Measurements from ENCODE around the gene RNF144A. TPM values are rescaled to one million over a fixed set of nuclear protein-coding genes. Genes with fewer than 3 reads are reported as not detected.

RNF144A gene
- total and polyA plus RNA-seq, 2 donors (not counting 3 experiments of a cell fraction or from before 2014, with no cell fraction given), result 9.7 to 28.8 TPM

- Histone ChIP-seq H3K4me2 (ENCODE audit: insufficient read depth, low read length) (no peak overlapping the region), H2AFZ (ENCODE audit: low read depth, low read length) (no peak overlapping the region), H3K36me3 (ENCODE audit: control insufficient read depth in 2 of 2, extremely low read depth in 1 of 2, insufficient read depth in 2 of 2, low read length in 2 of 2) (no peaks in the 10 kb centered on the region), H3K4me3 (replicated peaks in 1 of 3; ENCODE audit: insufficient read depth in 1 of 3, low read depth in 1 of 3, low read length in 3 of 3) (no peak overlapping the region), H3K9me3 (replicated peaks; ENCODE audit: control insufficient read depth, insufficient read depth, low read length) (no peaks in the 10 kb centered on the region), H3K27ac (ENCODE audit: insufficient read depth, low read depth, low read length) (no peak overlapping the region), H4K20me1 (replicated peaks; ENCODE audit: control insufficient read depth, extremely low read depth, insufficient read depth, low read length) (no peaks in the 10 kb centered on the region), H3K9ac (replicated peaks; ENCODE audit: extremely low read depth, insufficient read depth, low read length) (no peak overlapping the region), H3K9me1 (replicated peaks; ENCODE audit: control insufficient read depth, extremely low read depth, insufficient read depth, low read length) (no peaks in the 10 kb centered on the region), H3K79me2 (ENCODE audit: control insufficient read depth, insufficient read depth, low read length) (no peaks in the 10 kb centered on the region), H3K27me3 (ENCODE audit: control insufficient read depth in 2 of 2, insufficient read depth in 2 of 2, low read length in 2 of 2) (no peaks in the 10 kb centered on the region), H3K4me1 (ENCODE audit: control insufficient read depth, extremely low read depth, insufficient read depth, low read length) (peaks cover 6% of the 10 kb centered on the region)
- DNase-seq (ENCODE audit: low read depth, low spot score) (no peak), FAIRE-seq (no peak)
- intact Hi-C loops (cut with micrococcal nuclease) (no loop called here), dilution Hi-C loops (cut with MboI; ENCODE audit: extremely low pct_ligation_motif_present, low sequenced_read_pairs) (no loop called here)
- POLR2A ChIA-PET, result no interaction called here
- BruUV-seq (replicated peaks), result no TSS peak
- CTCF ChIA-PET, result no interaction called here
- TF ChIP-seq MYC (IDR thresholded peaks at IDR 0.05; ENCODE audit: low read depth, low read length) (no peak), GATA2 (IDR thresholded peaks at IDR 0.05; ENCODE audit: insufficient read depth, insufficient read length, low read depth, low read length) (no peak), FOS (IDR thresholded peaks at IDR 0.05; ENCODE audit: borderline replicate concordance, insufficient read depth, low read length) (no peak), POLR2AphosphoS5 (IDR thresholded peaks at IDR 0.05; ENCODE audit: insufficient read depth, low read depth, low read length) (no peak), JUN (IDR thresholded peaks at IDR 0.05; ENCODE audit: borderline replicate concordance, insufficient read depth, insufficient read length, low read depth) (no peak), POLR2A (IDR thresholded peaks at IDR 0.05; ENCODE audit: low read depth, low read length) (no peak)
- TF ChIP-seq, protein P1, sequence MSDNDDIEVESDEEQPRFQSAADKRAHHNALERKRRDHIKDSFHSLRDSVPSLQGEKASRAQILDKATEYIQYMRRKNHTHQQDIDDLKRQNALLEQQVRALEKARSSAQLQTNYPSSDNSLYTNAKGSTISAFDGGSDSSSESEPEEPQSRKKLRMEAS (IDR thresholded peaks at IDR 0.05; ENCODE audit: insufficient read depth, insufficient read length), result no peak
These were observed 37.4 kb downstream of the RNF144A start for GRCh38 chr2:6954586-6954985.

DNA sequence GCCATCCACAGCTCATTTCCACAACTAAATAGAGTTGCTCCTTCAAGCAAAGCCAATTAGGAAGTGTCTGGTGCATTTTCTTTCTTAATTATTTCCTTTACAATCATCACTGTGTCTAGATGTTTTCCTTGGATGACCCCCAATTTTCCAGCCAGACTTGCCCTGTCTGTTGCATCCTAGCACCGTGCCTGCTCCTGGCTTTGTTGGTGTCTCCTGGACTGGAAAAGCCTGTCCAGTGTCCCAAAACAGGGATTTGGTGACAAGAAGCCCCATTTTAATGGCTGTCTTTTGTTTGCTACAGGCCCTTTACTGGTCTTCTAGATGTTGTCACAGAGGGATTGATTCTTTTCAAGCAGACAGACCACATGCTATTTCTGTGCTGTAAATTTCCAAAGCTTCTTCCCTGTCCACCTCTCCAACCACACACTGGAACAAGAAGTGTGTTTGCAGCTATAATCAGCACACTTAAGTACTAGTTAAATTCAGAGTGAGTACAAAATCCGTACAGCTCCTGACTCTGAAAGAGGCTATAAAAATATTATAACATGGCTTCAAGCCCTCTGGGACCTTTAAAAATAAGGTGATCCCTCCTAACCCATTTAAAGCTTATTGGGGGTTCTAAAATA is 38.4 kb downstream of the RNF144A start:
- ChIA-PET CTCF (interaction anchor here (1.2 to 2.9 kb wide), 2 partner anchors 9 to 39 kb away, joined by 3 to 7 read pairs; no protein-coding TSS in a partner anchor), POLR2A (no interaction called here)
- H2AFZ ChIP-seq (ENCODE audit: low read depth, low read length), result no peak overlapping the region

More for the DNA sequence above, 38.4 kb downstream of the RNF144A start:
- intact Hi-C loops (cut with micrococcal nuclease), result no loop called here
- FAIRE-seq (no peak), DNase-seq (ENCODE audit: low read depth, low spot score) (no peak)
- Histone ChIP-seq H3K27me3 (ENCODE audit: control insufficient read depth in 2 of 2, insufficient read depth in 2 of 2, low read length in 2 of 2) (no peaks in the 10 kb centered on the region), H3K4me2 (ENCODE audit: insufficient read depth, low read length) (no peak overlapping the region), H3K27ac (ENCODE audit: insufficient read depth, low read depth, low read length) (no peak overlapping the region), H3K9me1 (replicated peaks; ENCODE audit: control insufficient read depth, extremely low read depth, insufficient read depth, low read length) (no peaks in the 10 kb centered on the region), H3K4me1 (ENCODE audit: control insufficient read depth, extremely low read depth, insufficient read depth, low read length) (peaks cover 6% of the 10 kb centered on the region), H3K4me3 (replicated peaks in 1 of 3; ENCODE audit: insufficient read depth in 1 of 3, low read depth in 1 of 3, low read length in 3 of 3) (no peak overlapping the region), H4K20me1 (replicated peaks; ENCODE audit: control insufficient read depth, extremely low read depth, insufficient read depth, low read length) (no peaks in the 10 kb centered on the region), H3K79me2 (ENCODE audit: control insufficient read depth, insufficient read depth, low read length) (no peaks in the 10 kb centered on the region), H3K9me3 (replicated peaks; ENCODE audit: control insufficient read depth, insufficient read depth, low read length) (no peaks in the 10 kb centered on the region), H3K9ac (replicated peaks; ENCODE audit: extremely low read depth, insufficient read depth, low read length) (no peak overlapping the region), H3K36me3 (ENCODE audit: control insufficient read depth in 2 of 2, extremely low read depth in 1 of 2, insufficient read depth in 2 of 2, low read length in 2 of 2) (no peaks in the 10 kb centered on the region)
- TF ChIP-seq POLR2AphosphoS5 (IDR thresholded peaks at IDR 0.05; ENCODE audit: insufficient read depth, low read depth, low read length) (no peak), POLR2A (IDR thresholded peaks at IDR 0.05; ENCODE audit: low read depth, low read length) (no peak), MYC (IDR thresholded peaks at IDR 0.05; ENCODE audit: low read depth, low read length) (no peak), FOS (IDR thresholded peaks at IDR 0.05; ENCODE audit: borderline replicate concordance, insufficient read depth, low read length) (no peak), EZH2 (IDR thresholded peaks at IDR 0.05; ENCODE audit: borderline replicate concordance, low read depth, low read length, severe bottlenecking) (no peak), JUN (IDR thresholded peaks at IDR 0.05; ENCODE audit: borderline replicate concordance, insufficient read depth, insufficient read length, low read depth) (no peak), GATA2 (IDR thresholded peaks at IDR 0.05; ENCODE audit: insufficient read depth, insufficient read length, low read depth, low read length) (no peak)
- TF ChIP-seq, protein P2, sequence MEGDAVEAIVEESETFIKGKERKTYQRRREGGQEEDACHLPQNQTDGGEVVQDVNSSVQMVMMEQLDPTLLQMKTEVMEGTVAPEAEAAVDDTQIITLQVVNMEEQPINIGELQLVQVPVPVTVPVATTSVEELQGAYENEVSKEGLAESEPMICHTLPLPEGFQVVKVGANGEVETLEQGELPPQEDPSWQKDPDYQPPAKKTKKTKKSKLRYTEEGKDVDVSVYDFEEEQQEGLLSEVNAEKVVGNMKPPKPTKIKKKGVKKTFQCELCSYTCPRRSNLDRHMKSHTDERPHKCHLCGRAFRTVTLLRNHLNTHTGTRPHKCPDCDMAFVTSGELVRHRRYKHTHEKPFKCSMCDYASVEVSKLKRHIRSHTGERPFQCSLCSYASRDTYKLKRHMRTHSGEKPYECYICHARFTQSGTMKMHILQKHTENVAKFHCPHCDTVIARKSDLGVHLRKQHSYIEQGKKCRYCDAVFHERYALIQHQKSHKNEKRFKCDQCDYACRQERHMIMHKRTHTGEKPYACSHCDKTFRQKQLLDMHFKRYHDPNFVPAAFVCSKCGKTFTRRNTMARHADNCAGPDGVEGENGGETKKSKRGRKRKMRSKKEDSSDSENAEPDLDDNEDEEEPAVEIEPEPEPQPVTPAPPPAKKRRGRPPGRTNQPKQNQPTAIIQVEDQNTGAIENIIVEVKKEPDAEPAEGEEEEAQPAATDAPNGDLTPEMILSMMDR (IDR thresholded peaks at IDR 0.05; ENCODE audit: extremely low read depth in 1 of 2, insufficient read depth in 1 of 2, low read depth in 1 of 2, low read length in 2 of 2), result no peak
- TF ChIP-seq, protein P1 (IDR thresholded peaks at IDR 0.05; ENCODE audit: insufficient read depth, insufficient read length), result no peak
- dilution Hi-C loops (cut with MboI; ENCODE audit: extremely low pct_ligation_motif_present, low sequenced_read_pairs), result no loop called here
- BruUV-seq (replicated peaks), result no TSS peak

Measured in endothelial cell of umbilical vein (primary cell).